Left kidney (tissue), 2 donors: Measurements from ENCODE around the gene PDAP1. TPM values are rescaled to one million over a fixed set of nuclear protein-coding genes. Genes with fewer than 3 reads are reported as not detected.
"Not testable (repeated sequence)": the region's sequence is repeated elsewhere in the genome, so short reads cannot be mapped to it uniquely, and the experiment has no call there.

Experiments
- DNase-seq: peaks from one replicate; pipeline ENCODE4 v3.0.0-alpha.2; 2013
- polyA plus RNA-seq: library from polyadenylated mRNA; unstranded; fragments of 120-200 nt; gene quantifications from one replicate; pipeline ENCODE4 v1.2.1, GENCODE V29; 2013; ENCODE audit not compliant: insufficient read length

Gene PDAP1
- polyA plus RNA-seq, 1 donor = 137 TPM

DNA sequence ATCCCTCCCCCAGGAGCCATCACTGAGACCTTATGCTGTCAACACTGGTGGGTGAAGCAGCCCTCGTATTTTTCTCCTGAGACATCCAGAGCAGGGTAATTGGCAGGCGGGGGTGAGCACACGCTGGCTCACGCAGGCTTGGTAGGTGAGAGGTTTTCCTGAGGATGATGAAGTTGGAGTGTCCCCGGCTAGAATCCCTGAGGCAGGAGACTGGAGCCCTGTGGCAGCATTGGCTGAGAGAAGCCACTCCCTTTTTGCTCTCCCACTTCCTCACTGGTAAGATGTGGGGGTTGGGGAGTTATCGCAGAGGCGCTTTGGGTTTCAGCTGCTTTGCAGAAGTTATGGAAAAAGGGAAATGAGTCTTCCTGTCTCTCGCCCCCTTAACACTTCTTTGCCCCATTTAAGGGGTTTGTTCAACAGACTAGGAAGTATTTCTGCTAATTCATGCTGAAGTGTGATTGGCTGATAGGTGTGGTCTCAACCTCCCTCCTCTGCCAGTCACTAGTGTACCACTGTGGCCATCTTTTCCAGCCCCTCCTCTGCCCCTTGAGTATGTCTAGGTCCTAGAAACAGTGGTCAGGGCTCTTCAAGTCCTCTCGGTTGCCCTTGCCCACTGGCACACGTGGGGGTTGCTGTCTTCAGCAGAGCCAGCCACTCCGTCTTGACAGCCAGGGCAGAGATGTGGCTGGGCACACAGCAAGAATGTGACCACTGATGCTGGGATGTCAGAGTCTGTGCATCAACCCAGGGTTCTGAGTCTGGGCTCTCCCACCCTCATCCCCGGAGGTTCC lies 28.2 kb downstream of the PDAP1 start:
- DNase-seq = no peak

DNA sequence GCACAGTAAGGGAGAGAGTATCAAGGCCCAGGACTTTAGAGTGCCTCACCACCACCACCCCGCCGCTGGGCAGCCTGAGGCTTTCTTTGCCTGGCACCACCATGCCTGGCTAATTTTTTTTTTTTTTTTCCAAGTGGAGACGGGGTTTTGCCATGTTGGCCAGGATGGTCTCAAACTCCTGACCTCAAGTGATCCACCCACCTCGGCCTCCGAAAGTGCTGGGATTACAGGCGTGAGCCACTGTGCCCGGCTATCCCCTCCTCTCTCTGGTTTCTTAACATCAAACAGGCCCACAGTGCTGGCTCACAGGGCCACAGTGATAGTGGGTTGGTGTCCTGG lies 28.7 kb downstream of the PDAP1 start:
- DNase-seq = not testable (repeated sequence)

DNA sequence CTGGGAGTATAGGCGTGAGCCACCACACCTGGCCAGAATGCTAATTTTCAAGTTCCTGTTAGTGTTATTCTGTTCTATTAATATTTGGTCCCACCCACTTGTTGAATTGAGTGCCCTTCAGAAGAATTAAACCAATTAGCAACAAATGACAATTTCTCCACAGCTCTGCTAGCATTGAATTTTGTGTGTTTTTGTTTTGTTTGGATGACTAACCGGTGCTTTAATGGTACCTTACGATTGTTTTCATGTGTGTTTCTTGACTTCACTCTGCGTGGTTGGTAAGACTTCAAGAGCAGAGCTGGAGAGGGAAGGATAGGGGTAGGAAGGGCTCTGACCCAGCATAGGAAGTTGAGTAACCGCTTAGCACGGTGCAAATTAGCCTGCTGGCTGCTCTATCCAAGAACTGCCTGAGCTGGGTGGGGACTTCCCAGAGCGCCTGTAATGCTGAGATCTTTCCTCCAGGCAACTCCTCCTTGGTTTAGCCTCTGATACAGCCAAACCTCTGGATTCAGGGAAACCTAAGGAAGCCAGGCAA lies 29.3 kb downstream of the PDAP1 start:
- no peak for DNase-seq

DNA sequence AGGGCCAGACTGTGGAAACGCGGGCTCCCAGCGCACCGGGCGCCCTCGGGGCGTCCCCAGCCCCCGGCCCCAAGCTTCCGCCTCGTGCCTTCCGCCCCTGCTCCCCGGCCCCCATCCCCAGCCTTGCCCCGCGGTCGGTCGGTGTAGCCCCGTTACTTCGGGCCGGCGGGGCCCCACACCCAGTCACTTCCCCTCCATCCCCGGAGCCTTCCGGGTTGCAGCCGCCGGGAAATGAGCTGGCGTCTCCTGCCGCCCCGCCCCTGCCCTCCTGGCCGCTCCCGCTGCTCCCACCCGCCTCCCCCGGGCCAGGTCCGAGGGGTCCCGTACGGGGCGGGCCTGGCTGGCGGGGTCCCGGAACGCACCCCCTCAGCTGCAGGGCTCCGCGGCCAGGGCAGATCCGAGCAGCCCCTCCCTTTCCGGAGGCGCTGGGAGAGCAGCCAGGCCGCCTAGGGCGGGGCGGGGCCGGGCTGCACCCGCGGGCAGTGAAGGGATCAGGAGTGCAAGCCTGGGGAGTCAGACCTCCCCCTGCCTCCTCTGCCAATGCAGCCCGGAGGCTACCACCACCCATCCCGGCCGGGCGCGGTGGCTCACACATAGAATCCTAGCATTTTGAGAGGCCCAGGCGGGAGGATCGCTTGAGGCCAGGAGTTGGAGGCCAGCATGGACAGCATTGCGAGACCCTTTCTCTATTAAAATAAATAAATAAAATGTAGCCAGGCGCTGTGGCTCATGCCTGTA lies 33.2 kb downstream of the PDAP1 start:
- no peak for DNase-seq

DNA sequence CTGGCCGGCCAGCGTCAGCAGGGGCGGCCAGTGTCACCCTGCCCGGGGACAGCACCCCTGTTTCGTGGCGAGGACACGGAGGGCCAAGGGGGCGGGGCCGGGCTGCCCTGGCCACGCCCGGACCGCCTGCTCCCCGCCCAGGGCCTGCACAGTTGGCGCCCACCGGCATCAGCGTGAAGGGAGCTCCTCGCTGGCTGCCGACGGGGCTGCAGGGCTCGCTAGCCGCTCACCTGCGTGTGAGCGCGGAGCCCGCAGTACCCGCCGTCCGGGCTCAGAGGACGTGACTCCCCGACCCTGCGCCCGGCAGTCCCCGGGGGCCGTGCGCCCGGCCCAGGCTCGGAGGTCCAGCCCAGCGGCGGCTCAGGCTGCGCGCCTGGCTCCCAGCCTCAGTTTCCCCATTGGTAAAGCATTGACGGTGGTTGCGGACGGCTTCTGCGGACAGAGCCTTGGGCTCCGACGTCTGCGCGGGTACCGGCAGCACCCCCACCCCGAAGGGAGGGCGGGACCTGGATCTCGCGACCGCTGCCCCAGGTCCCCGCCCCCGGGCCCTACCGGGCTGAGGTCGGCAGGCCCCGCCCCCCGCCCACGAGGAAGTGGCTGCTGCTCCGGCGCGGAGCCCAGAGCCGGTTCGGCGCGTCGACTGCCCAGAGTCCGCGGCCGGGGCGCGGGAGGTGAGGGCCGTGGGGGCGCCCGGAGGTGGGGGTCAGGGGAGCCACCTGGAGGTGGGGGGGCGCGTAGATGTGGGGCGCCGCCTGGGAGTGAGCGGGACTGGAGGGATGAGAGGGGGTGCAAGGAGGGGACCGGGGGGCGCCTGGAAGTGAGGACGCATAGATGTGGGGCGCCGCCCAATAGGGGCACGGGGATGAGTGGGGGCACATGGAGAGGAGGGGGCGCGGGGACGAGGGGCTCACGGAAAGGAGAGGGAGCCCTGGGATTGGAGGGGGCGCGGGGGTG lies 34.0 kb downstream of the PDAP1 start, which contains the start of gene ARPC1B:
TSS of gene ARPC1B (plus strand) at position 620 of the 954 bp plus-strand sequence. CDS start 10,985 bp downstream, outside the sequence.
- no peak for DNase-seq

DNA sequence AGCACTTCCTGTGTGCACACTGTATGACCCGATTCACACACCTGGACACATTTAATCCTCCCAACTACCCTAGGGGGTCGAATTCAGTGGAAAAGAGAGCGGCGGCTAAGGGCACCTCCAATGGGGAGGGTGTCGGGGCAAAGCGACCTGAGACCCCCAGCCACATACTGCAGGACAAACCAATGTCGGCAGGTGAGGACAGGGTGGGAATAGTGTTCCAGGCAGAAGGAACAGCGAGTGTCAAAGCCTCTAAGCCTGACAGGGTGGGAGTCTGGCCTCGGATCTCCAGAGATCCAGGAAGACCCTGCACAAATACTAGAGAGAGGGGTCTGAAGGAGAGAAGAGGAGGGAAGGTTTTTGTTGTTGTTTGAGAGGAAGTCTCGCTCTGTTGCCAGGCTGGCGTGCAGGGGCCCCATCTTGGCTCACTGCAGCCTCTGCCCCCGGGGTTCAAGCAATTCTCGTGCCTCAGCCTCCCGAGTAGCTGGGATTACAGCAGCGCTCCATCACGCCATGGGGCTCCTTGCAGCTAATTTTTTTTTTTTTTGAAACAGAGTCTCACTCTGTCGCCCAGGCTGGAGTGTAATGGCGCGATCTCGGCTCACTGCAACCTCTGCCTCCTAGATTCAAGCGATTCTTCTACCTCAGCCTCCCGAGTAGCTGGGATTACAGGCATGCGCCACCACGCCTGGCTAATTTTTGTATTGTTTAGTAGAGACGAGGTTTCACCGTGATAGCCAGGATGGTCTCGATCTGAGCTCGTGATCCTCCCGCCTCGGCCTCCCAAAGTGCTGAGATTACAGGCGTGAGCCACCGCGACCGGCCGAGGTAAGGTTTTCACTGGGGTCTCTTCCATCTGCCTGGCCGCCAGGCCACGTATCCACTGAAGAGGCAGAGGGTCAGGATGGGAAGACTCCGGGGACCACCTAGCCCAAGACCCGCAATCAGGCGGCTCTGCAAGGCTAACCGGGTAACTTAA lies 35.0 kb downstream of the PDAP1 start:
- DNase-seq = no peak

DNA sequence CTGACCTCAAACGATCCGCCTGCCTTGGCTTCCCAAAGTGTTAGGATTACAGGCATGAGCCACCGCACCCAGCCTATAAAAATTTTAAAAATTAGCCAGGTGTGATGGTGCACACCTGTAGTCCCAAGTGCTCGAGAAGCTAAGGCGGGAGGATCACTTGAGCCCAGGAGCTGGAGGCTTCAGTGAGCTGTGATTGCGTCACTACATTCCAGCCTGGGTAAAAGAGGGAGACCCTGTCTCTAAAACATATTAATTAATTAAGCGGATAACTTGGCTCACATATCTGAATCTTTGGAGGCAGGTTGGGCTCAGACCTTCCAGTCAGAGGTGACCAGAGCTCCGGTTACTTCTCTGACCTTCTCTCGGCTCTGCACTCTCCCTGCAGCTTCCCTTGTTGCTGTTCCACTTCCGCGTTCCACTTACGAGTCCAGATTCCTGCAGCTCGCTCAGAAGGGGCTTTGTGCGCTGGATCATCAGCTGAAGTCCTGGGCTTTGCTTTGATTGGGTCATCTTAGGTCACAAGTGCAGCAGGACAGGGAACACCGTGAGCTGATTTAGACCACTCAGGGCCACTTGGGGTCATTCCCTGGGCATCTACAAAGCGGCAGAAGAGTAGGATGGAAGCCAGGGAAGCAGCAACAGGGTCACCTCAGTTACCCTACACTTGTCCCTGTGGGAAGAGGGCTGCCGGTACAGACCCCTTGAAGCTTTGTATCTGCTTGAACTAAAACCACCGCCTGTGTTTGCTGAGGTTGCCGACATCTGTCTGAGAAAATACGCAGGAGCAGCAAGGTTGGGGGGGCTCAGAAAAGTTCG lies 35.9 kb downstream of the PDAP1 start:
- peak; percentile 66 for DNase-seq

DNA sequence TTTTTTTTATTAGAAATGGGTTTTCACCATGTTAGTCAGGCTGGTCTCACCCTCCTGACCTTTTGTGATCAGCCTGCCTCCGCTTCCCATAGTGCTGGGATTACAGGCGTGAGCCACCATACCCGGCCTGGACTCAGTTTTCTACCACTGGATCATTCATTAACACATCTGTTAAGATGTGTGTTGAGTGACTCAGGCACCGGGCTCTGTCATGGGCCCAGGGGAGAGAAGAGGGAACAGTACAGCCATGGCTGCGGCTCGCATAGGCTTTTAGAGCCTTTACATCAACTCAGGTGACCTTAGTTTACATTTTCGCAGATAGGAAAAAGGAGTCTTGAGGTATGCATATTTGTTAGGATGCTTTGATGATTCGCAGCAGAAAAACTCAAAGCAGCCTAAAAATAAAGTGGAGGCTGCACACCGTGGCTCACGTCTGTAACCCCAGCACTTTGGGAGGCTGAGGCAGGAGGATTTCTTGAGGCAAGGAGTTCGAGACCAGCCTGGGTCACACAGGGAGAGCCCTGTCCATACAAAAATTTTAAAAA lies 36.9 kb downstream of the PDAP1 start:
- no peak for DNase-seq

DNA sequence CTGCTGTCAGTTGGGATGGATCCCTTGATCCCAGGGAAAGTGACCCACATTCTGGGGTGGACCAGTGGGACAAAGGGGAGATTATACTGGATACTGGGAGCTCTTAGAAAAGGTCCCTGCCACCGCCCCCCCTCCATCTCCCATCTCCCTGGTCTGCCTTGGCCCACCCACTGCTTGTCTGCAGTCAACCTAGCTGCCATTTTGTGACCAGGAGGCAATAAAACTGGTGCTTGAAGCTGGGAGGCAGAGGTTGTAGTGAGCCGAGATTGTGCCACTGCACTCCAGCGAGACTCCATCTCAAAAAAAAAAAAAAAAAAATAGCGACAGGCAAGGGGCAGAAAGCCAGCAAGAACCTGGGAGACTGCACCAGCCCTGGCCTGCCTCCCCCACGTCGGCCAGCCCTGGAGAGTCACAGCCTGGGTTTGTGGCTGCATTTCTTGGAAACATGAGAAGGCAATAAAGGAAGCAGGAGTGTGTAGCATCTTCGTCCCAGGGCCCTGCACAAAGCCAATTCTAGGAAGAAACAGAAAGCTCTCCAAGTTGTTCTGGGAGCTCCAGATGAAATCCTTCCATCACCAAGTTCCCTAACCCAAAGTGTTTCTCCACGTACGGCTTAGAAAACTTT lies 38.5 kb downstream of the PDAP1 start:
- DNase-seq = peak; percentile 66

DNA sequence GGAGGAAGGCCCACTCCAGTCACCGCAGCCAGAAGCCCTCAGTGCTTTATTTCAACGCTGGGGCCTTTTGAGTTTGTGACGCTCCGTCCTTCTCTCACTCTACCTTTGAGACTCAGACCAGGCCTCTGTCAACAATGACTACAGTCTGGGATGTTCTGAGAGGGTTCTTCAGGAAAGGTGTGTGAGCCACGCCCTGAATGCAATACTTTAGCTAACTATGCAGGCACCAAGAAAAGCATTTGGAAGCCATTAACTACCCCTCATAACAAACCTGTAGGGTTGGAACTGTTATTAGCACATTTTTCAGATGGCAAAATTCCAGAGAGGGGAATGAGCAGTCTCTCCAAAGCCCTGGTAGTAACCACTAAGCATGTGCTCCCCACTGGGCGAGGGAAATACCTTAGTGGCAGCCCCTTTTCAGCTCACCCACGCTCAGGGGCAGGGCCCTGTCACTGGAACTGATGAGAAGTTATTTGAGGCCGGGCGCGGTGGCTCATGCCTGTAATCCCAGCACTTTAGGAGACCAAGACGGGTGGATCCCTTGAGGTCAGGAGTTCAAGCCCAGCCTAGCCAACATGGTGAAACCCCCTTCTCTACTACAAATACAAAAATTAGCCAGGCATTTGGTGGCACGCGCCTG lies 39.5 kb downstream of the PDAP1 start:
- DNase-seq = no peak

DNA sequence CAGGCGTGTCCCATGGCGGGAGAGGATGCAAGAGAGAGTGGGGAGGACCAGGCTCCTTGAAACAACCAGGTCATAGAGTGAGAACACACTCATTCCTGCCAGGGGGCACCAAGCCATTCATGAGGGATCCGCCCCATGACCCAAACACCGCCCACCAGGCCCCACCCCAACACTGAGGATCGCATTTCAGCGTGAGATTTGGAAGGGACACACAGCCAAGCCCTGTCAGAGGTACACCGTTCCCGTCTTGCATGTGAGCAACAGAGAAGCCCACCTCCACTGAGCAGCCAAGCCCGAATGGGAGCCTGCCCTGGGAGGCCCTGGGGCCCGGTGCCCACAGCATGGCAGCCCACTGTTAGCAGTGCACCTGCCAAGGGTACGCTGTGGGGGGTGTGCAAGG lies 41.8 kb downstream of the PDAP1 start:
- DNase-seq = no peak

DNA sequence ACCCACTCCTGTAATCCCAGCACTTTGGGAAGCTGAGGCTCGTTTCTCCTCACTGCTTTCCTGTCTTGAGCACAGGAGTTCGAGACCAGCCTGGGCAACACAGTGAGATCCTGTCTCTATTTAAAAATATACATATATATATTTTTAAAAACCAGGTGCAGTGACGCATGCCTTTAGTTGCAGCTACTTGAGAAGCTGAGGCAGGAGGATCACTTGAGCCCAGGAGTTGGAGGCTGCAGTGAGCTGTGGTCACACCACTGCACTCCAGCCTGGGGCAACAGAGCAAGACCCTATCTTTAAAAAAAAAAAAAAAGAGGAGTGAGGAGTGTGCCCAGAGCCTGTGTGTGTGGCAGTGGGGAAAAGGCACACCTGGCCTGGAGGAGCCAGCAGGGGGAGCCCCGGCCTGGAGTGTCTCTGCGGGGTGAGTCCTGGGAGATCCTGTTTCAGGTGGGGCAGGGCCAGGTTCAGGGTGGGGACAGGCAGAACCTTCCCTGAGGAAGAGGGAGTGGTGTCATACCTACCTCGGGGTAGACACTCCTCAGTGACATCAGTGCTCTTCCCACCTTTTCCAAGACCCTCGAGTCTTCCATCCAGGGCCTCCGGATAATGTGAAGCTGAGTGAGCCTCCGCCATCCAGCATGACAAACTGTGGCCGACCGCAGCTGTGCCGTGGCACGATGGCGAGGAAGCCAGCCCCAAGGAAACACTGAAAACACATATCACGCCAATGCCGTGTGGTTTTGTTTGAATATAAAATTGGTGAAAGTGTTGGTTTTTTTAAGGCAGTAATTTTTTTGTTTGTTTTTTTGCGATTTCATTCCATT lies 42.9 kb downstream of the PDAP1 start:
- DNase-seq = no peak

DNA sequence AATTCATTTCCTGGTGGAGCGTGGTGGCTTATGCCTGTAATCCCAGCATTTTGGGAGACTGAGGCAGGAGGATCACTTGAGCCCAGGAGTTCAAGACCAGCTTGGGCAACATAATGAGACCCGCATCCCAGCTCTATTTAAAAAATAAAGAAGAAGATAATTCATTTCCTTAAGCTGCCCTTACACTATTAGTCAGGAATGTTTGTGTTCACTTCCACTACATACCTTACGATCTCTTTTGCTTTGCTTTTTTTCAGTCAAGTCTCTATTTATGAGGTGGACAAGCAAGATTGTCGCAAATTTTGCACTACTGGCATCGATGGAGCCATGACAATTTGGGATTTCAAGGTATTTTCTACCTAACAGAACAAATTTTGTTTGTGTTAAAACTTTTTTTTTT lies 45.1 kb downstream of the PDAP1 start:
- no peak for DNase-seq

DNA sequence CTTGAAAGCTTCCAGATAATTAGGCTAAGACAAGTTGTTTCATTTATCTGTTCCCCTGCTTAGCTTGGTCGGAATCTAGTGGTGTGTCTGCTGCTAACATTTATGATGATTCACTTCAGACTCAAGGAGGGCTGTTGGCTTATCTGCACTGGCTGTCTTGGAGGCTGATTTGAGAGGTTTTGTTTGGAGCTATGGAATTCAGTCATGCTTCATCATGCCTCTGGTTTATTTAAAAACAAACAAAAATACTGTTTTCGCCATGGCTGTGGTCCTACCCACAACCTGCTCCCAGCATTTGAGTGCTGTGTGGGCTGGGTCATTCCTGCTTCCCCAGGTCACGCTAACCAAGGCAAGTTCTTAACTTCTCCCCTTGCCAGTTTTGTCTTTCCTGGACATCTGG lies 45.6 kb downstream of the PDAP1 start:
- no peak for DNase-seq

DNA sequence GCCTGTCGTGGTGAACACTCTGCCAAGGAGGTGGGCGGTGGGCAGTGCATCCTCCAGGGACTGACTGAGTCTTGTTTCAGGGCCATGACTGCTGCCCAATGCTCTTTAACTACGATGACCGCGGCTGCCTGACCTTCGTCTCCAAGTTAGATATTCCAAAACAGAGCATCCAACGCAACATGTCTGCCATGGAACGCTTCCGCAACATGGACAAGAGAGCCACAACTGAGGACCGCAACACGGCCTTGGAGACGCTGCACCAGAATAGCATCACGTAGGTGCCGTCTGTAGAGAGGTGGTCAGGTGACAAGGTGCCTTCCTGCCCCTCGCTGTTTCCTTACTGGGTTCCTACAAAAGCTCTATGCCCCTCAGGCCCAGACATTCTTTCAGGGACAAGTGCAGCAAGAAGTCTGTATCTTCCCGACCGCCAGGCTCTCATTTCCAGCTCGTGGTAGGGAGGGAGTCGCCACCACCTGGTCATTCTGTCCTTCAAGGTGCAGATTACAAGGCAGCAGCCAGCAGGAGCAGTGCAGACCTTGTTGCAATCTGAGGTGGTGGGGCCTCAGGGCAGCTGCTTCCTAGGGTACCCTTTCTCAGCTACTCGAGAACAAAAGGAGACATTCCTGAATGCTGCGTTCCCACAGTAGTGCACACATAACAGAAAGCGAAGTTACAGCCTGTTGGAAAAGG lies 48.8 kb downstream of the PDAP1 start:
- DNase-seq = no peak

DNA sequence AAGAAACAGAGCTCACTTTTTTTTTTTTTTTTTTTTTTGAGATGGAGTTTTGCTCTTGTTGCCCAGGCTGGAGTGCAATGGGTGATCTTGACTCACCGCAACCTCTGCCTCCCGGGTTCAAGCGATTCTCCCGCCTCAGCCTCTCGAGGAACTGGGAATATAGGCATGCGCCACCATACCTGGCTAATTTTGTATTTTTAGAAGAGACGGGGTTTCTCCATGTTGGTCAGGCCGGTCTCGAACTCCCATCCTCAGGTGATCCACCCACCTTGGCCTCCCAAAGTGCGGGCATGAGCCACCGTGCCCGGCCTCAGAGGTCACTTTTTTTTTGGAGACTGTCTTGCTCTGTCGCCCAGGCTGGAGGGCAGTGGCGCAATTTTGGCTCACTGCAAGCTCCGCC lies 49.9 kb downstream of the PDAP1 start:
- DNase-seq = not testable (repeated sequence)
